Endodermal cell (in vitro differentiated cells): Measurements from ENCODE around the gene HSPB7. TPM values are rescaled to one million over a fixed set of nuclear protein-coding genes. Genes with fewer than 3 reads are reported as not detected.

Experiments used
- DNase-seq: peaks from one replicate; pipeline ENCODE4 v3.0.0-alpha.2; 2017
- H3K27ac ChIP-seq: 2 replicates; pipeline ENCODE4 v1.5.1; 2013; ENCODE audit warnings: mild to moderate bottlenecking, low read depth, low read length, moderate library complexity
- H3K27me3 ChIP-seq: 2 replicates; pipeline ENCODE4 v1.6.1; 2013; ENCODE audit warnings: mild to moderate bottlenecking, low read length, moderate library complexity; ENCODE audit not compliant: insufficient read depth, control insufficient read depth, poor library complexity, severe bottlenecking
- H3K36me3 ChIP-seq: 2 replicates; pipeline ENCODE4 v1.7.0; 2013; ENCODE audit warnings: mild to moderate bottlenecking, low read length, moderate library complexity; ENCODE audit not compliant: control insufficient read depth, insufficient read depth
- H3K4me1 ChIP-seq: one replicate; pipeline ENCODE4 v1.7.0; 2013; ENCODE audit warnings: low read length; ENCODE audit not compliant: control insufficient read depth, insufficient read depth
- H3K4me3 ChIP-seq: 2 replicates; pipeline ENCODE4 v1.5.1; 2013; ENCODE audit warnings: mild to moderate bottlenecking, low read length, moderate library complexity
- H3K9ac ChIP-seq: 2 replicates; pipeline ENCODE4 v1.6.1; 2013; ENCODE audit warnings: mild to moderate bottlenecking, low read length, moderate library complexity; ENCODE audit not compliant: poor library complexity, severe bottlenecking; ENCODE audit errors: extremely low read depth
- H3K9me3 ChIP-seq: 2 replicates; pipeline ENCODE4 v1.6.1; 2013; ENCODE audit warnings: mild to moderate bottlenecking, low read length, moderate library complexity; ENCODE audit not compliant: control insufficient read depth
- H3K27ac Mint-ChIP-seq: 2 replicates; pipeline ENCODE4 v1.8.0; 2020; ENCODE audit warnings: mixed read lengths
- H3K27me3 Mint-ChIP-seq: 2 replicates; pipeline ENCODE4 v1.8.0; 2021; ENCODE audit warnings: mild to moderate bottlenecking, mixed read lengths; ENCODE audit not compliant: insufficient read depth
- H3K36me3 Mint-ChIP-seq: 2 replicates; pipeline ENCODE4 v1.8.0; 2020; ENCODE audit warnings: low read depth, mixed read lengths
- H3K4me1 Mint-ChIP-seq: 2 replicates; pipeline ENCODE4 v1.8.0; 2020; ENCODE audit warnings: mixed read lengths
- H3K4me3 Mint-ChIP-seq: 2 replicates; pipeline ENCODE4 v1.8.0; 2020; ENCODE audit warnings: mild to moderate bottlenecking, moderate library complexity, mixed read lengths
- H3K9me3 Mint-ChIP-seq: 2 replicates; pipeline ENCODE4 v1.8.0; 2020; ENCODE audit warnings: mild to moderate bottlenecking, mixed read lengths
- WGBS, 2 experiments: methylation state at CpG; one replicate each; pipeline versions ENCODE4 v1.1.5 to v1.1.7; 2013; ENCODE audit warnings: missing lambda C conversion rate in 2 of 2, mixed read lengths in 1 of 2; ENCODE audit not compliant: insufficient coverage in 1 of 2, insufficient read length in 1 of 2; 5-methylcytosine and 5-hydroxymethylcytosine counted together
- total RNA-seq, 2 donors: library from RNA; stranded (reverse); fragmentation: NEBNext Ultra II Directional in 1 of 2; extraction: Animal tissue kit (Norgen Biotek cat#: 25700) in 1 of 2; gene quantifications; 2 replicates in 1 of 2; 3 replicates in 1 of 2; pipeline ENCODE4 v1.2.1, GENCODE V29; 2021
- TF ChIP-seq, protein P1 (sequence below): fragments of 200-600 bp; sonication (generic); conservative IDR thresholded peaks from 2 replicates; pipeline ENCODE4 v1.5.0; 2021; ENCODE audit warnings: antibody characterized with exemption, mild to moderate bottlenecking

HSPB7 gene
- total RNA-seq, 2 donors from 2014 or later = 0.15 TPM; not detected in 1

DNA sequence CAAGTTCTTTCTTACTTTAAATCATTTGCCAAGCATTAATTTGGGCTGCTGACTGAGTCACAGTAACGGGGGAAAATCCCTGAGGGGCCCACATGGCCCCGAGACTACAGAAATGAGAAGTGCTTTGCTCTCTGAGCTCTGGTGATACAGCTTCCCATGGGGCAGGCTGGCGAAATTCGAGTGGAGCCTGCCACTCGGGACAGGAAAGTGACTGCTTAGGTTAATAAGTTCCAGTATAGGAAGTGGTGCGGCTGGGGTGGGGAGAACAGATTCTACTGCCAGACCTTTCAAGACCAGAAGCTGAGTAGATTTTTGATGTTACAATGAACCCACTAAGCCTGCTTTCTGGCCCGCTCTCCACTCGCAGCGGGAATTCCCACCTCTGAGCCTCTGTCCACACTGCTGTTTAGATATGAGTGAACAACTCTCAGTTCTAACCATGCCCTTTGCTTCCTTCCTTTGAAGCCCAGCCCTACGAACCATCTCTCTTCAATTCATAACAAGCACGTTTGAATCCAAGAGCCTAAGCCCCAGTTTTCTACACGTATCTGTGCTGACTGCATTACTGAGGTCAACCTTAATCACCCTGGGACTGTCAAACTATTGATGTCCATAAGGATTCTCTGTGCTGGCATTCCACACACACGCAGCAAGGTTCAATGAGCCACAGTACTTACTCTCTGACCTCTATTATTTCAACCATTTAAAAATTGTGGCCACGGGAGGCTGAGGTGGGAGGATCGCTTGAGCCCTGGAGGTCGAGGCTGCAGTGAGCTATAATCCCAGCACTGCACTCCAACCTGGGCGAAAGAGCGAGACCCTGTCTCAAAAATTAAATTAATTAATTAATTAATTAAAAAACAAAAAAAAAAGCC, 51.5 kb downstream of the HSPB7 start:
- H3K4me1 Mint-ChIP-seq = peaks cover 19% of the 10 kb centered on the region
- no peak overlapping the region for H3K27ac Mint-ChIP-seq
- no peaks in the 10 kb centered on the region for H3K27me3 ChIP-seq
- H3K4me1 ChIP-seq = no peaks in the 10 kb centered on the region
- no peaks in the 10 kb centered on the region for H3K27me3 Mint-ChIP-seq
- H3K36me3 ChIP-seq = peaks cover 33% of the 10 kb centered on the region
- no peak overlapping the region for H3K4me3 Mint-ChIP-seq
- H3K9me3 Mint-ChIP-seq = peaks cover 16% of the 10 kb centered on the region
- H3K9me3 ChIP-seq = peaks cover 17% of the 10 kb centered on the region
- H3K27ac ChIP-seq = no peak overlapping the region
- no peak overlapping the region for H3K9ac ChIP-seq
- peaks cover 56% of the 10 kb centered on the region for H3K36me3 Mint-ChIP-seq
- no peak for DNase-seq
- WGBS, 2 experiments = 92 to 93% methylated on average over 13 to 16 of the region's 18 CpGs
- no peak overlapping the region for H3K4me3 ChIP-seq
- TF ChIP-seq, protein P1, sequence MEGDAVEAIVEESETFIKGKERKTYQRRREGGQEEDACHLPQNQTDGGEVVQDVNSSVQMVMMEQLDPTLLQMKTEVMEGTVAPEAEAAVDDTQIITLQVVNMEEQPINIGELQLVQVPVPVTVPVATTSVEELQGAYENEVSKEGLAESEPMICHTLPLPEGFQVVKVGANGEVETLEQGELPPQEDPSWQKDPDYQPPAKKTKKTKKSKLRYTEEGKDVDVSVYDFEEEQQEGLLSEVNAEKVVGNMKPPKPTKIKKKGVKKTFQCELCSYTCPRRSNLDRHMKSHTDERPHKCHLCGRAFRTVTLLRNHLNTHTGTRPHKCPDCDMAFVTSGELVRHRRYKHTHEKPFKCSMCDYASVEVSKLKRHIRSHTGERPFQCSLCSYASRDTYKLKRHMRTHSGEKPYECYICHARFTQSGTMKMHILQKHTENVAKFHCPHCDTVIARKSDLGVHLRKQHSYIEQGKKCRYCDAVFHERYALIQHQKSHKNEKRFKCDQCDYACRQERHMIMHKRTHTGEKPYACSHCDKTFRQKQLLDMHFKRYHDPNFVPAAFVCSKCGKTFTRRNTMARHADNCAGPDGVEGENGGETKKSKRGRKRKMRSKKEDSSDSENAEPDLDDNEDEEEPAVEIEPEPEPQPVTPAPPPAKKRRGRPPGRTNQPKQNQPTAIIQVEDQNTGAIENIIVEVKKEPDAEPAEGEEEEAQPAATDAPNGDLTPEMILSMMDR = no peak

DNA sequence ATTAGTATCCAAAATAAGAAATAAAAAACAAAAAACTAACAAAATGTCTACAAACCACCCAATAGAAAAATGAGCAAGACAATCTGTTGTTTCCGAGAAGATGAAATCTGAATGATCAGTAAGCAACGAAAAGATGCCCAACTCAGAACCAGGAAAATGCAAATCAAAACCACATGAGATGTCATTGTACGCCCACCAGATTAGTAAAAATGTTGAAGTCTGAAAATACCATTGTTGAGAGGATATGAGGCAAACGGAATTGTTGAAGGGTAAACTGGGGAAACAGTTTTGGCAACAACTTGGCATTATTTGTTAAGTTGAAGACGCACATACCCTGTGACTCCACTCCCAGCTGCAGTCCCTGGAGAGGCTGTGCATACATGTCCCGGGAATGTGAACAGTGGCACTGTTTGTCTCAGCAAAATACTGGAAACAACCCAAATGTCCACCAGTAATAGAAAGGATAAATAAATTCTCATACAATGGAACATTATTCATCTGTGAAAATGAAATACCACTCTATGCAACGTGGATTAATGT, 52.5 kb downstream of the HSPB7 start:
- Histone ChIP-seq H3K27me3 (no peaks in the 10 kb centered on the region), H3K4me3 (no peak overlapping the region), H3K4me1 (no peaks in the 10 kb centered on the region), H3K9ac (no peak overlapping the region), H3K36me3 (peaks cover 29% of the 10 kb centered on the region), H3K9me3 (peaks cover 17% of the 10 kb centered on the region), H3K27ac (no peak overlapping the region)
- Mint-ChIP-seq H3K4me1 (peaks cover 25% of the 10 kb centered on the region), H3K27me3 (peaks cover 3% of the 10 kb centered on the region), H3K27ac (no peak overlapping the region), H3K36me3 (peaks cover 48% of the 10 kb centered on the region), H3K4me3 (no peak overlapping the region), H3K9me3 (peaks cover 15% of the 10 kb centered on the region)
- 91% methylated on average over 6 to 7 of the region's 7 CpGs for WGBS, 2 experiments
- TF ChIP-seq, protein P1 = no peak
- DNase-seq = no peak

Other genes starting within 250 kb of the HSPB7 start
- 1 to 10 TPM; 1.6 to 3.7 TPM for gene UQCRHL, start 210.4 kb downstream of the HSPB7 start, total RNA-seq
- gene SPEN, start 170.3 kb downstream of the HSPB7 start, total RNA-seq = 10 to 100 TPM; 61.5 to 71.9 TPM
- gene ZBTB17, start 41.9 kb downstream of the HSPB7 start, total RNA-seq = 10 to 100 TPM; 28.0 to 31.7 TPM
- gene SRARP, start 13.8 kb downstream of the HSPB7 start, total RNA-seq = 1 to 10 TPM in 1 of 2 donors, under 1 TPM in 1; 0.97 to 1.3 TPM
- 1 to 10 TPM; 3.2 to 3.5 TPM for gene CLCNKA, start 4.0 kb upstream of the HSPB7 start, total RNA-seq
- gene CLCNKB, start 25.7 kb upstream of the HSPB7 start, total RNA-seq = 1 to 10 TPM; 3.6 to 3.7 TPM
- gene FAM131C, start 55.6 kb upstream of the HSPB7 start, total RNA-seq = 1 to 10 TPM in 1 of 2 donors, under 1 TPM in 1; 0.66 to 2.5 TPM
- 10 to 100 TPM; 56.5 to 64.3 TPM for gene EPHA2, start 138.0 kb upstream of the HSPB7 start, total RNA-seq
- gene ARHGEF19, start 194.6 kb upstream of the HSPB7 start, total RNA-seq = 10 to 100 TPM; 14.8 to 17.5 TPM
- gene CPLANE2, start 219.1 kb upstream of the HSPB7 start, total RNA-seq = 10 to 100 TPM in 1 of 2 donors, 1 to 10 TPM in 1; 9.6 to 10.3 TPM